Measurements from ENCODE around the gene C1RL.

Gene C1RL

DNA sequence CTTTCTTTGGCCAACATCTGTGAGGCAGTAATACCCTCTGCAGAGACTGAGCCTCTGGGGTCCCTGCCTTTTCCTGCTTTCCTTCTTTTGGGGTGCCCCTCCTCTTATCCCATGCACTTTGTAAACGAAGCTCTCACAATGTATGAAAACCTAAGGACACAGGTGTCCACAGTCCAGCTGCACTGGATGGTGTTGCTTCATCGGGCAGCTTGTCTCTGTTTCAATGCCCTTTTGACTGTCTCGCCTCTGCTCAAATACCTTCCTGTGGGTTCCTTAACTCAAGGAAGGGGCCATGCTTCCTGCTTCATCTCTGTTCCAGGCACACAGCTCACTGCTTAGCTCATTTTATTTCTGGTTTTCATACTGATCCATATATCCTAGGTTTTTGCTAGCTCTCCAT lies 6.4 kb downstream of the C1RL start:
- Histone ChIP-seq H4K20me1 (ENCODE audit: insufficient read depth, low read length) (no peaks in the 10 kb centered on the region), H3K79me2 (ENCODE audit: insufficient read depth, low read length) (no peaks in the 10 kb centered on the region), H2AFZ (ENCODE audit: low read length) (no peak overlapping the region), H3K27ac (ENCODE audit: low read depth, low read length, poor library complexity, severe bottlenecking) (no peak overlapping the region), H3K4me2 (ENCODE audit: low read length) (no peak overlapping the region), H3K9me3 (ENCODE audit: low read length) (peaks cover 8% of the 10 kb centered on the region; the same call in 1 of the 2 replicates), H3K9ac (ENCODE audit: low read length) (no peak overlapping the region), H3K9me2 (ENCODE audit: low read depth, low read length) (no peaks in the 10 kb centered on the region), H3K36me3 (ENCODE audit: insufficient read depth, low read length) (no peaks in the 10 kb centered on the region; the same call in 1 of the 2 replicates), H3K27me3 (ENCODE audit: insufficient read depth, low read length) (no peaks in the 10 kb centered on the region; the same call in 1 of the 2 replicates), H3K4me3 (ENCODE audit: low read depth, low read length, poor library complexity, severe bottlenecking) (no peak overlapping the region), H3F3A (ENCODE audit: insufficient read depth, low read length) (no peaks in the 10 kb centered on the region), H3K4me1 (ENCODE audit: insufficient read depth, low read length, severe bottlenecking) (no peaks in the 10 kb centered on the region)
- no peak for TF ChIP-seq EZH2 (IDR thresholded peaks at IDR 0.05; ENCODE audit: borderline replicate concordance, low read length)
- TF ChIP-seq, protein P1, sequence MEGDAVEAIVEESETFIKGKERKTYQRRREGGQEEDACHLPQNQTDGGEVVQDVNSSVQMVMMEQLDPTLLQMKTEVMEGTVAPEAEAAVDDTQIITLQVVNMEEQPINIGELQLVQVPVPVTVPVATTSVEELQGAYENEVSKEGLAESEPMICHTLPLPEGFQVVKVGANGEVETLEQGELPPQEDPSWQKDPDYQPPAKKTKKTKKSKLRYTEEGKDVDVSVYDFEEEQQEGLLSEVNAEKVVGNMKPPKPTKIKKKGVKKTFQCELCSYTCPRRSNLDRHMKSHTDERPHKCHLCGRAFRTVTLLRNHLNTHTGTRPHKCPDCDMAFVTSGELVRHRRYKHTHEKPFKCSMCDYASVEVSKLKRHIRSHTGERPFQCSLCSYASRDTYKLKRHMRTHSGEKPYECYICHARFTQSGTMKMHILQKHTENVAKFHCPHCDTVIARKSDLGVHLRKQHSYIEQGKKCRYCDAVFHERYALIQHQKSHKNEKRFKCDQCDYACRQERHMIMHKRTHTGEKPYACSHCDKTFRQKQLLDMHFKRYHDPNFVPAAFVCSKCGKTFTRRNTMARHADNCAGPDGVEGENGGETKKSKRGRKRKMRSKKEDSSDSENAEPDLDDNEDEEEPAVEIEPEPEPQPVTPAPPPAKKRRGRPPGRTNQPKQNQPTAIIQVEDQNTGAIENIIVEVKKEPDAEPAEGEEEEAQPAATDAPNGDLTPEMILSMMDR (IDR thresholded peaks at IDR 0.05; ENCODE audit: low read length), result no peak

- Histone ChIP-seq H3K4me2 (ENCODE audit: low read length) (no peak overlapping the region), H3K27ac (ENCODE audit: low read depth, low read length, poor library complexity, severe bottlenecking) (no peak overlapping the region), H3K4me1 (ENCODE audit: insufficient read depth, low read length, severe bottlenecking) (no peaks in the 10 kb centered on the region), H4K20me1 (ENCODE audit: insufficient read depth, low read length) (no peaks in the 10 kb centered on the region), H3K36me3 (ENCODE audit: insufficient read depth, low read length) (no peaks in the 10 kb centered on the region; the same call in 1 of the 2 replicates), H3K27me3 (ENCODE audit: insufficient read depth, low read length) (no peaks in the 10 kb centered on the region; the same call in 1 of the 2 replicates), H3K9ac (ENCODE audit: low read length) (no peak overlapping the region), H3K4me3 (ENCODE audit: low read depth, low read length, poor library complexity, severe bottlenecking) (no peak overlapping the region), H2AFZ (ENCODE audit: low read length) (no peak overlapping the region), H3K9me2 (ENCODE audit: low read depth, low read length) (no peaks in the 10 kb centered on the region), H3K9me3 (ENCODE audit: low read length) (peaks cover 8% of the 10 kb centered on the region; the same call in 1 of the 2 replicates), H3K79me2 (ENCODE audit: insufficient read depth, low read length) (no peaks in the 10 kb centered on the region), H3F3A (ENCODE audit: insufficient read depth, low read length) (no peaks in the 10 kb centered on the region)
- TF ChIP-seq, protein P1 (IDR thresholded peaks at IDR 0.05; ENCODE audit: low read length), result no peak
- TF ChIP-seq EZH2 (IDR thresholded peaks at IDR 0.05; ENCODE audit: borderline replicate concordance, low read length), result no peak
These were observed 7.3 kb downstream of the C1RL start for GRCh38 chr12:7101694-7102131.

- H3K4me1 ChIP-seq (ENCODE audit: insufficient read depth, low read length, severe bottlenecking), result no peaks in the 10 kb centered on the region
- peaks cover 6% of the 10 kb centered on the region; the same call in 1 of the 2 replicates for H3K9me3 ChIP-seq (ENCODE audit: low read length)
- no peak overlapping the region for H3K27ac ChIP-seq (ENCODE audit: low read depth, low read length, poor library complexity, severe bottlenecking)
- no peaks in the 10 kb centered on the region for H3K79me2 ChIP-seq (ENCODE audit: insufficient read depth, low read length)
- no peak overlapping the region for H3K4me3 ChIP-seq (ENCODE audit: low read depth, low read length, poor library complexity, severe bottlenecking)
- H3F3A ChIP-seq (ENCODE audit: insufficient read depth, low read length), result no peaks in the 10 kb centered on the region
- no peak overlapping the region for H2AFZ ChIP-seq (ENCODE audit: low read length)
- H4K20me1 ChIP-seq (ENCODE audit: insufficient read depth, low read length), result no peaks in the 10 kb centered on the region
- no peak overlapping the region for H3K9ac ChIP-seq (ENCODE audit: low read length)
- H3K27me3 ChIP-seq (ENCODE audit: insufficient read depth, low read length), result no peaks in the 10 kb centered on the region; the same call in 1 of the 2 replicates
- no peaks in the 10 kb centered on the region; the same call in 1 of the 2 replicates for H3K36me3 ChIP-seq (ENCODE audit: insufficient read depth, low read length)
- TF ChIP-seq, protein P1 (IDR thresholded peaks at IDR 0.05; ENCODE audit: low read length), result no peak
- TF ChIP-seq EZH2 (IDR thresholded peaks at IDR 0.05; ENCODE audit: borderline replicate concordance, low read length), result no peak
- no peaks in the 10 kb centered on the region for H3K9me2 ChIP-seq (ENCODE audit: low read depth, low read length)
- H3K4me2 ChIP-seq (ENCODE audit: low read length), result no peak overlapping the region
These were observed 7.8 kb downstream of the C1RL start for GRCh38 chr12:7101047-7101693.
